SIG-M5 treated with dmso at 0.1 percent for 504 hours (cell line): ENCODE data around the gene OR56A3.
"Not testable (repeated sequence)": the region's sequence is repeated elsewhere in the genome, so short reads cannot be mapped to it uniquely, and the experiment has no call there.

Source experiments
- DNase-seq: peaks from one replicate; lab custom pipeline; 2025; ENCODE audit not compliant: unreplicated experiment; lab: John Stamatoyannopoulos, UW

OR56A3 gene, protein sequence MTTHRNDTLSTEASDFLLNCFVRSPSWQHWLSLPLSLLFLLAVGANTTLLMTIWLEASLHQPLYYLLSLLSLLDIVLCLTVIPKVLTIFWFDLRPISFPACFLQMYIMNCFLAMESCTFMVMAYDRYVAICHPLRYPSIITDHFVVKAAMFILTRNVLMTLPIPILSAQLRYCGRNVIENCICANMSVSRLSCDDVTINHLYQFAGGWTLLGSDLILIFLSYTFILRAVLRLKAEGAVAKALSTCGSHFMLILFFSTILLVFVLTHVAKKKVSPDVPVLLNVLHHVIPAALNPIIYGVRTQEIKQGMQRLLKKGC

DNA sequence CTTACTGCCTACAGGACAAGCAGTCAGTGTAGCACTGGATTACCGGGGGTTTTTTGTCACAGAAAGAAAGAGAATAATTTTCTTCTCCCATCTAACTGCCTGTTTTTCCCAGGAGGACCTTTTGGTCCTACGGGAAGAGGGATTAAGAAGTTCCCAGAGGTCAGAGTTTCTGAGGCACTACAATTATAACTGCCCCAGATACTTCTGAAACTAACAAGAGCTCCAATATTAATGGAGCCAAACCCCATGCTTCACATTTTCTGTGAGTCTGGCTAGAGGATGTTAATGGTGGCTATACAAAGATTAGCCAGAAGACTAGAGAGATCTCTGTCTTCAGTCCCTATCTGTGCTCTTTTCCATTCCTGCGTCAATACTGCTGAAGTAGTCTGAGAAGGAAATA is at the start of gene OR56A3:
OR56A3 (plus strand) TSS at position 301 of the 400 bp plus-strand sequence. CDS start 5,096 bp downstream, outside the sequence.
- DNase-seq = no peak

- DNase-seq = no peak
Measured at GRCh38 chr11:5892908-5893307, 49.1 kb upstream of the OR56A3 start, which contains the start of gene OR52E5. TSS of gene OR52E5 (plus strand) at chr11:5893208. CDS start at chr11:5900777, 7,569 bp downstream.

DNA sequence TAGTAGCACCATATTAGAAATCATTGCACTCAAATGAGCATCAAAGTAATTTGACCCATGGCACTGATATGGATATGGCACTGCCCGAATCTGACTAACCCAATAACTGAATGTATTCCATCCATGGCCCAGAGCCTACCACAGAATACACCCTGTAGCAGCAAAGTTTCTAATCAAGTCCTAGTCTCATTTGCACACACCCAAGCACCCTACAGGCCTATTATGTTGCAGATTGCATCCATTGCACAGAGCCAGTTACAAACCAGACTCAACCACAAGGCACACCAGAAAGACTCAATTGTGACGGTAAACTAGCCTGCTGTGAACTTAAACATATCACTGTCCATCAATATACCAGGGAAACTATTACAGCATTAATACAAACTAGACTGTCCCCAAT is 42.5 kb upstream of the OR56A3 start:
- DNase-seq = no peak

- no peak for DNase-seq
Measured at GRCh38 chr11:5910540-5910939, 31.5 kb upstream of the OR56A3 start.

- DNase-seq = no peak
Measured at GRCh38 chr11:5922749-5923426, 19.2 kb upstream of the OR56A3 start.

GRCh38 chr11:5923427-5923776 is 18.6 kb upstream of the OR56A3 start:
- no peak for DNase-seq

GRCh38 chr11:5923794-5924193 is 18.3 kb upstream of the OR56A3 start:
- no peak for DNase-seq

GRCh38 chr11:5928271-5928670 is 13.8 kb upstream of the OR56A3 start:
- no peak for DNase-seq

DNA sequence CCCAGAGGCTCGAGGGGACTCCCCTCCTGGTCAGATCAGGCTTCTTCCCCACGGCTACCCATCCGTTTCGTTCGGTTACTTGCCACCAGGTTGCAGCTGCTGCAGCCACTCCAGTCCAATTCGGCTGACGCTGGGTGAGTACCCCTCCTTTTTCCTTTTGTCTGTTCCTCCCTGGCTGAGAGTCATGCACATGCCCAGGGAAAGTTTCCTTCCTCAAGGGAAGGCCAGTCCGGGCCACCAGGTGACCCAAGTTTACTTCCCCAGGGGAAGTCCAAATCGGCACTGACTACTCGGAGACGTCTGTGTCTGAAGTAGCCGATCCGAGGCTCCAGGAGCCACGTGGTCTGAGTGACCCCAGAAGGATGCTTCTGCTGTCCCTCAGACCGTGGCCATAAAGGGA is 13.2 kb upstream of the OR56A3 start:
- no peak for DNase-seq

GRCh38 chr11:5929571-5930368 is 12.3 kb upstream of the OR56A3 start:
- no peak for DNase-seq

- DNase-seq = no peak
Measured at GRCh38 chr11:5930614-5931013, 11.4 kb upstream of the OR56A3 start.

GRCh38 chr11:5931061-5931460 is 11.0 kb upstream of the OR56A3 start:
- DNase-seq = no peak

DNA sequence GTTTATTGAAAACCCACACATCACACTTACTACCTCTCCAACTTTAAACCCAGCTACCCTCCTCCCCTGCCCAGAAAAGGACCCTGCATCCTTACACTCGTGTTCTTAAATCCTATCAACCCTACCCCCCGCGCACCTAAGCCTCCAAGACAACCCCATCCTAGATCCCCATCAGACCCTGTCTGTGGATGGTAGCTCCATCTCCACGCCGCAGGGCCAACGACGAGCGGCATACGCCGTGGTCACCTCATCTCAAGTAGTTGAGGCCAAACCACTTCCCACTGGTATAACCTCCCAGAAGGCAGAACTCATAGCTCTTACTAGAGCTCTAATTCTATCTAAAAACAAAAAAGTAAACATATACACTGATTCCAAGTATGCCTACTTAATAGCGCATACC is 9.4 kb upstream of the OR56A3 start:
- no peak for DNase-seq

GRCh38 chr11:5933116-5933515 is 8.9 kb upstream of the OR56A3 start:
- no peak for DNase-seq

DNA sequence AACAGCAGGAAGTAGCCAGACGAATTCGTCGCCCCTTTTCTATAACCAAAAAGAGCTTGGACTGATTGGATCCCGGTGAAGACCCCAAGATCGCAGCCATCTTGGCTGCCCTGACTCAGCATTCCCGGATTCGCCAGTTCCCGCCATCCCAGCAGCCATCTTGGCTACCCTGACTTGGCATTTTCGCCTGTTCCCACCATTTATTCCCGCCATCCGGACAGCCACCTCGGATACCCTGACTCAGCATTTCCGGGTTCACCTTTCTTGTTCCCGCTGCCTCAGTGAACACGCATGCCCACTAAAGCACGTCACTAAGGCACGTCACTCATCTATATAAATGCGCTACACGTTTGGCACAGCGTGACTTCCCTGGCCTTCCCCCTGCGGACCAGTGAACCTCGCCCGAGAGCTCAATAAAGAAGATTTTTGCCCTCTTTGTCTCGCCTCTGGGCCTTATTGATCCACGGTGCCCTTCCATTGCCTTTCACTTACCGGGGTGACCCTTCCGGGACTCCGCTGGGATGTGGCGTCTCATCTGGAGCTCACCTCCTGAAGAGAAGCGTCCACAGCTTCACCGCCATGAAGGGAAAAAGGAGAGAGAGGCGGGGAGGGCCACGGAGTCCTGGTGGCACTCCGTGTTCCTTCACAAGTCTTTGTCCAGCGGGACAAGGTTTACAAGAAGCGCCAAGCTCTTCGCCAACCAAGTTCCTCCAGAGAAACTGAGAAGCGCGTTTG is 4.0 kb upstream of the OR56A3 start:
- no peak for DNase-seq

- no peak for DNase-seq
Measured at GRCh38 chr11:5938603-5938965, 3.5 kb upstream of the OR56A3 start.

- DNase-seq = no peak
Measured at GRCh38 chr11:5940748-5941147, 1.3 kb upstream of the OR56A3 start.

- no peak for DNase-seq
Measured at GRCh38 chr11:5955586-5955985, 13.5 kb downstream of the OR56A3 start.

DNA sequence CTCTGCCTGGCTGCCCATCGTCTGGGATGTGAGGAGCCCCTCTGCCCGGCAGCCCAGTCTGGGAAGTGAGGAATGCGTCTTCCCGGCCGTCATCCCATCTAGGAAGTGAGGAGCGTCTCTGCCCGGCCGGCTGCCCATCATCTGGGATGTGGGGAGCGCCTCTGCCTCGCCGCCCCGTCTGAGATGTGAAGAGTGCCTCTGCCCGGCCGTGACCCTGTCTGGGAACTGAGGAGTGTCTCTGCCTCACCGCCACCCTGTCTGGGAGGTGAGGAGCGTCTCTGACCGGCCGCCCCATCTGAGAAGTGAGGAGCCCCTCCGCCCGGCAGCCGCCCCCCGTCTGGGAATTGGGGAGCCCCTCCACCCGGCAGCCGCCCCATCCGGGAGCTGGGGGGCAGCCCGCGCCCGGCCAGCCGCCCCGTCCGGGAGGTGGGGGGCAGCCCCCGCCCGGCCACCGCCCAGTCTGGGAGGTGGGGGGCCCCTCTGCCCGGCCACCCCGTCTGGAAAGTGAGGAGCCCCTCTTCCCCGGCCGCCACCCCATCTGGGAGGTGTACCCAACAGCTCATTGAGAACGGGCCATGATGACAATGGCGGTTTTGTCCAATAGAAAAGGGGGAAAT is 18.8 kb downstream of the OR56A3 start:
- not testable (repeated sequence) for DNase-seq

DNA sequence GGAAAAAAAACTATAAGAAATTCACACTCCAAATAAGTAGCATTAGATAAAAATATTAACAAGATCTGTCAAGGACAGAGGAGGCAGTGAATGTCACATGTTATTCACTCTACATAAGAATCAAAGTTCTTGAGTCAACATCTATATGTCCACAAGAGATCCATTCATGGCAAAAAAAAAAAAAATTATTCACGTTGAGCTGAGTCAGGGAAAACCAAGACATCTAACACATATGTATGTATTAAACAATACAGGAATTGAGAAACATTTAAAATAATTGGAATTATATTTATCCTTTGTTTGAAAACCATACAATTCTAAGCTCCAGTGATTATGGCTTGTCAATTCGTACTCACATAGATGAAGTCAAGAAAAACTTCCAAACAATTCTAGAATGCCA is 24.9 kb downstream of the OR56A3 start:
- no peak for DNase-seq

DNA sequence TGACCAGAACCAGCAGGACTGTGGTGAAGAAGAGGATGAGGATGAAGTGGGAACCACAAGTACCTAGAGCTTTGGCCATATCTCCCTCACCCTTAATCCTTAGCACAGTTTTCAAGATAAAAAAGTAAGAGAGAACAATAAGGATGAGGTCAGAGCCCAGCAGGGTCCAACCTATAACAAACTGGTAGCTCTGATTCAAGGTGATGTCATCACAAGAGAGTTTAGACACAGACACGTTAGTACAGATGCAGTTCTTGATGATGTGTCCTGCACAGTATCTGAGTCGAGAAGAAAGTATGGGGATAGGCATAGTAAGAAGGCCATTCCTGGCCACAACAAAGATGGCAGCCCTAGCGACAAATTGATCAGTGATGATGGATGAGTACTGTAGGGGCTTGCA is 25.7 kb downstream of the OR56A3 start:
- no peak for DNase-seq
